ENCODE data around the gene RPS3.

DNA sequence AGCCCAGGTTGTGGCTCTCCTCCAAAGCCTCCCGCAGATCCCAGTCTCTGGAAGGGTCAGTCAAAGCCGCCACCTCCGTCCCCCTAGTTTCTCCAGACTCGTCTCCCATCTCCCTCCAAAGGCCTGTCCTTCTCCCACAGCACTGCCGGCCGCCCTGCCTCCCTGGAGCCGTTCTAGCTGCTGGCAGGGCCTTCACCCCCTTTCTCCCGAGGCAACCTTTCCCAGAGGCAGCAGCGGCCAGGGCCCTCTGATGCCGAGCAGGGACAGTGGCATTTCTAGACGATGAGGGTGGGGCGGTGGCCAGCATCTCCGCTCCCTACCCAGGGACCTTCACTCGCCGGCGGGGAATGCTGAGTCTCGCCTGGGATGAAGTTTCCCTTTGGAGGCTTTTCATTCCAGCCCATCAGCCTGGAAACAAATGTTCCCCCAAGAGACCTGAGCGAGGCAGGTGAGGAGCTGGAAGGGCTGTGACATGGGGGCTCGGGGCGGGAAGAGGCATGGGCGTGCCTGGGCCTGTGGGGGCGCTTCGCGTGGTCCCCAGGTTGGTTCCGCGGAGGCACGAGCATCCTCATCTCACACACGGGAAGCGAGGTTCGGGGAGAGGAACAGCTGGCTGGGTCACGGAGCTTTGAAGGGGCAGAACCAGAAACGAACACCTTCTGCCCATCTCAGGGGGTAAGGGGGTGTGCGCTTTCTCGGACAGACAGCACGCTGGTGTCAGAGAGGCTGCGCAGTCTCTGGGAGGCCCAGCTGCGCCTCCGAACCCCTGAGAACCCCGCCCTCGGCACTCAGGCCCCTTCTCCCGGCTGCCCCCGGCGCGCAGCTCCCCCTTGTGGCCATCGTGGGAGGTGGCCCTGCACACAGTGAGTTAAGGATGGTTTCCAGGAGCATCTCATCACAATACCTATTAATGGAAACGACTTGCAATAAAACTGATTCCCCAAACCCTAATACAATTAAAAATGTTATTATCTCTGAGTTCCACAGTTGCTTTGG, 51.8 kb downstream of the RPS3 start:
- TF ChIP-seq, protein P1, sequence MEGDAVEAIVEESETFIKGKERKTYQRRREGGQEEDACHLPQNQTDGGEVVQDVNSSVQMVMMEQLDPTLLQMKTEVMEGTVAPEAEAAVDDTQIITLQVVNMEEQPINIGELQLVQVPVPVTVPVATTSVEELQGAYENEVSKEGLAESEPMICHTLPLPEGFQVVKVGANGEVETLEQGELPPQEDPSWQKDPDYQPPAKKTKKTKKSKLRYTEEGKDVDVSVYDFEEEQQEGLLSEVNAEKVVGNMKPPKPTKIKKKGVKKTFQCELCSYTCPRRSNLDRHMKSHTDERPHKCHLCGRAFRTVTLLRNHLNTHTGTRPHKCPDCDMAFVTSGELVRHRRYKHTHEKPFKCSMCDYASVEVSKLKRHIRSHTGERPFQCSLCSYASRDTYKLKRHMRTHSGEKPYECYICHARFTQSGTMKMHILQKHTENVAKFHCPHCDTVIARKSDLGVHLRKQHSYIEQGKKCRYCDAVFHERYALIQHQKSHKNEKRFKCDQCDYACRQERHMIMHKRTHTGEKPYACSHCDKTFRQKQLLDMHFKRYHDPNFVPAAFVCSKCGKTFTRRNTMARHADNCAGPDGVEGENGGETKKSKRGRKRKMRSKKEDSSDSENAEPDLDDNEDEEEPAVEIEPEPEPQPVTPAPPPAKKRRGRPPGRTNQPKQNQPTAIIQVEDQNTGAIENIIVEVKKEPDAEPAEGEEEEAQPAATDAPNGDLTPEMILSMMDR (IDR thresholded peaks at IDR 0.05) = peak in 4 of 6 experiments; percentile 18 to 46 (median 27)
- no peak for TF ChIP-seq POLR2A (IDR thresholded peaks at IDR 0.05)
